ENCODE measurements around the gene CIDEB. TPM values are rescaled to one million over a fixed set of nuclear protein-coding genes. Genes with fewer than 3 reads are reported as not detected.

The CIDEB gene
- polyA plus RNA-seq, 1 experiment = 0.48 TPM

DNA sequence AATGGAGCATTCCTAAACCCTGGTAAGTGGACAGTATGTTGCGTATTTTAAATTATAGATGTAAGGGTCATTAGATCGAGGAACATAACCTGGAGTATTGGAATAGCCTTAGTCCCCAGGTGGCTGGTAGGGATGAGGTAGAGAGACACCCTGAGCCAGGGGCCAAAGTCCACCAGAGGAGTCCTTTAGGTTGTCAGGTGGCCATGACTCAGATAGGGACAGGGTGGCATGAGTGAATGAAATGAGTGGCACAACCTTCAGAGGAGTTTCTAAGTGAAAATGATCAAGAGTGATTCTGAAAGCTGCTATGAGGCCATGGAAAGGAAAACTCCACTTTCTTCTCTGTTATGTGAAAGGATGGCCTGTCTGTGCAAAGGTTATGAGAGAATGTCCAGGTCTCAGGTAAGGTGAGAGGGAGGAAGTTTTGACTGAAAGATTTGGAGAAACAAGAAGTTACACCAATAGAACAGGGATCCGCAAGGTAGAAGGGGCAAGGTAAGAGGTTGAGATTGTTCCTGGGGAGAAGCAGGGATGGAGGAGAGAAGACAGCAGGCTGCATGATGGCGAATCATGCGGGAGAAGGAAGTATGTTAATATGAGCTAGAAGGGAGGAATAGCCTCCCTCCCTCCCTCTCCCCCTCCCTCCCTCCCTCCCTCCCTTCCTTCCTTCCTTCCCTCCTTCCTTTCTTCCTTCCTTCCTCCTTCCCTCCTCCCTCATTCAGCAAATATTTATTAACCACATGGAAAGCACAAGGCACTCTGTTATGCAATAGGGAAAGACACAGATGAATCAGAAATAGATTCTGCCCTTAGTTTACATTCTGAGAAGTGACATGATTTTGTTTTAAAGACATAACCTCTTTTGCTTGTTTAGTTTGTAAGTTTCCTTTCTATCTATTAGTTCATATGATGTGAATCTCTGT is 46.0 kb upstream of the CIDEB start:
- Histone ChIP-seq H3K27me3 (ENCODE audit: control insufficient read depth, insufficient read depth, low read length) (peaks cover 16% of the 10 kb centered on the region), H3K9me3 (ENCODE audit: control insufficient read depth, insufficient read depth, low read length) (peaks cover 3% of the 10 kb centered on the region; the same call in 1 of the 2 replicates), H3K4me3 (ENCODE audit: low read depth, low read length) (no peak overlapping the region), H3K27ac (ENCODE audit: low read depth, low read length) (no peak overlapping the region)
- no peak for DNase-seq (ENCODE audit: low read depth, low spot score)
- POLR2A ChIA-PET = no interaction called here
- CTCF ChIA-PET = interaction anchor here (1.0 to 4.5 kb wide), 3 partner anchors 12 to 78 kb away, joined by 3 to 35 read pairs (median 8); partner anchors contain the start of gene ADCY4
- TF ChIP-seq, protein P1, sequence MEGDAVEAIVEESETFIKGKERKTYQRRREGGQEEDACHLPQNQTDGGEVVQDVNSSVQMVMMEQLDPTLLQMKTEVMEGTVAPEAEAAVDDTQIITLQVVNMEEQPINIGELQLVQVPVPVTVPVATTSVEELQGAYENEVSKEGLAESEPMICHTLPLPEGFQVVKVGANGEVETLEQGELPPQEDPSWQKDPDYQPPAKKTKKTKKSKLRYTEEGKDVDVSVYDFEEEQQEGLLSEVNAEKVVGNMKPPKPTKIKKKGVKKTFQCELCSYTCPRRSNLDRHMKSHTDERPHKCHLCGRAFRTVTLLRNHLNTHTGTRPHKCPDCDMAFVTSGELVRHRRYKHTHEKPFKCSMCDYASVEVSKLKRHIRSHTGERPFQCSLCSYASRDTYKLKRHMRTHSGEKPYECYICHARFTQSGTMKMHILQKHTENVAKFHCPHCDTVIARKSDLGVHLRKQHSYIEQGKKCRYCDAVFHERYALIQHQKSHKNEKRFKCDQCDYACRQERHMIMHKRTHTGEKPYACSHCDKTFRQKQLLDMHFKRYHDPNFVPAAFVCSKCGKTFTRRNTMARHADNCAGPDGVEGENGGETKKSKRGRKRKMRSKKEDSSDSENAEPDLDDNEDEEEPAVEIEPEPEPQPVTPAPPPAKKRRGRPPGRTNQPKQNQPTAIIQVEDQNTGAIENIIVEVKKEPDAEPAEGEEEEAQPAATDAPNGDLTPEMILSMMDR (IDR thresholded peaks at IDR 0.05; ENCODE audit: low read depth, low read length) = no peak

DNA sequence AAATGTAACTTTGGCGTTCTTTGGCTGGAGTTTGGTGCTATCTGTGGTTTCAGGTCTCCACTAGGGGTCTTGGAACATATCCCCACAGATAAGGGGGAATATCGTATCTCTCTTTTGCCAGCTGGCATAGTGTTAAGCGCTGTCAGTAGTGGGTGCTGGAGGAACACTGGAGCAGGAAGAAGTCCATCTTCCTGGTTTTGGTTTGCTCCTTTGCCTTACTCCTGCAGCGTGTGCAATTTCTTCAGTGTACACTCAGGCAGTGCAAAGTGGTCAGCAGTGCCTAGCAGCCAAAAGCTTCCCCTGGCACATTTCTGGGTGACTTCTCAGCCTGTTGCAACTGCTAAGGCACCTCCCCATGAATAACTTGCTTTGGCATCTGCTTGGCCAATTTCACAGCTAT is 43.7 kb upstream of the CIDEB start:
- Histone ChIP-seq H3K27me3 (ENCODE audit: control insufficient read depth, insufficient read depth, low read length) (peaks cover 32% of the 10 kb centered on the region), H3K9me3 (ENCODE audit: control insufficient read depth, insufficient read depth, low read length) (peaks cover 3% of the 10 kb centered on the region; the same call in 1 of the 2 replicates), H3K4me3 (ENCODE audit: low read depth, low read length) (no peak overlapping the region), H3K27ac (ENCODE audit: low read depth, low read length) (no peak overlapping the region)
- TF ChIP-seq, protein P1 (IDR thresholded peaks at IDR 0.05; ENCODE audit: low read depth, low read length) = no peak; the same call in 1 of the 2 replicates
- no peak for DNase-seq (ENCODE audit: low read depth, low spot score)
- CTCF ChIA-PET = interaction anchor here (0.7 to 4.5 kb wide), 7 partner anchors 11 to 91 kb away, joined by 3 to 35 read pairs (median 7); partner anchors contain the start of genes ADCY4, CIDEB, RIPK3 and SDR39U1
- POLR2A ChIA-PET = no interaction called here

DNA sequence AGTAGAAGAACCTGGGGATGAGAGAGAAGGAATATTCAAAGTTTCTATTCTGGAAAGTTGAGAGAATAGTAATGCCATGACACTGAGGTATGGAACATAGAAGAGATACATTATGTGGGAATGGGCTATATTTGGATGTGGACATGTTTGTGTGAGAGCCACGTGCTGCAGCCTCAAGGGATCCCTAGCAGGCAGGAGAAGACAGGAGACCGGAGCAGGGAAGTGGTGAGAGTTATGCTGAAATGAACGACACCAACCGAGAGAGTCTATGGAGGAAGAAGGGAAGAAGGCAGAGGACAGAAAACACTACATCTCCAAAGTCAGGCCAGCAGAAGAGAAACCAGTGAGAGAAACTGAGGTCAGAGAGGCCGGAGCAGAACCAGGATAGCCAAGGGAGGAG is 42.0 kb upstream of the CIDEB start:
- TF ChIP-seq, protein P1 (IDR thresholded peaks at IDR 0.05; ENCODE audit: low read depth, low read length) = no peak
- Histone ChIP-seq H3K4me3 (ENCODE audit: low read depth, low read length) (no peak overlapping the region), H3K9me3 (ENCODE audit: control insufficient read depth, insufficient read depth, low read length) (no peaks in the 10 kb centered on the region), H3K27me3 (ENCODE audit: control insufficient read depth, insufficient read depth, low read length) (peaks cover 46% of the 10 kb centered on the region), H3K27ac (ENCODE audit: low read depth, low read length) (no peak overlapping the region)
- DNase-seq (ENCODE audit: low read depth, low spot score) = no peak
- ChIA-PET CTCF (interaction anchor here (0.7 to 0.9 kb wide), 3 partner anchors 16 to 82 kb away, joined by 4 to 6 read pairs (median 5); no protein-coding TSS in a partner anchor), POLR2A (no interaction called here)

DNA sequence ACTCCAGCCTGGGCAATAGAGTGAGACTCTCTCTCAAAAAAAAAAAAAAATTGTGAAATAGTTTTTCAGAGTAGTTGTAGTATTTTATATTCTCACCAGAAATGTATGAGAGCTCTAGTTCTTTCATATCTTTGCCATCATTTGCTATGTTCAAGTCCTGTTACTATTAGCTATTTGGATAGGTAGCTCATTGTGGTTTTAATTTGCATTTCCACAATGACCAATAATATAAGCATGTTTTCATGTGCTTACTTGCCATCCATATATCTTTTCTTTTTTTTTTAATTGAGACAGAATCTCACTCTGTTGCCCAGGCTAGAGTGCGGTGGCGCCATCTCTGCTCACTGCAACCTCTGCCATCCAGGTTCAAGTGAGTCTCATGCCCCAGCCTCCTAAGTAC is 40.4 kb upstream of the CIDEB start:
- Histone ChIP-seq H3K27me3 (ENCODE audit: control insufficient read depth, insufficient read depth, low read length) (peaks cover 49% of the 10 kb centered on the region), H3K27ac (ENCODE audit: low read depth, low read length) (no peak overlapping the region), H3K9me3 (ENCODE audit: control insufficient read depth, insufficient read depth, low read length) (no peaks in the 10 kb centered on the region), H3K4me3 (ENCODE audit: low read depth, low read length) (no peak overlapping the region)
- TF ChIP-seq, protein P1 (IDR thresholded peaks at IDR 0.05; ENCODE audit: low read depth, low read length) = no peak
- POLR2A ChIA-PET = no interaction called here
- CTCF ChIA-PET = interaction anchor here (0.7 to 5.7 kb wide), 5 partner anchors 11 to 89 kb away, joined by 3 to 74 read pairs (median 10); partner anchors contain the start of gene ADCY4
- DNase-seq (ENCODE audit: low read depth, low spot score) = no peak

DNA sequence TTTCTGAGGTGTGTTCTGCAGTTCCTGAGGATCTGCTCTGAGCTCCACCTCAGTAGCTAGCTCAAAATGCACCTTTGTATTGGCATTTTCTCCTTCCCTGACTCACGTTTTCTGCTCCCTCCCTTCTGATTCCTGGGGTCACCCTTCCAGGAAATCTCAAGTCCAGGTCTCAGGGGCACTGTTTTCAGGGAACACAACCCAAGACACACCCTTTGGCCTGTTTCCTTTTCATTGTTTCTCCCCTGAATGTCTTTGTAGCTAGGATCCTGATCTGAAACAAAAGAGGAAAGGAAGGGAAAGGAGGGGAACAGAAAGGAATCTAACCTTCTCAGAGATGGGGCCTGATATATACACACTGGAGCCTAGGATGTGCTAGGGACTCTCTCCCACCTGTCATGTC is 39.4 kb upstream of the CIDEB start:
- DNase-seq (ENCODE audit: low read depth, low spot score) = no peak
- H3K27ac ChIP-seq (ENCODE audit: low read depth, low read length) = no peak overlapping the region
- POLR2A ChIA-PET = interaction anchor here (1.2 kb wide), 1 partner anchor 14 kb away, joined by 3 read pairs; no protein-coding TSS in a partner anchor
- no peaks in the 10 kb centered on the region for H3K9me3 ChIP-seq (ENCODE audit: control insufficient read depth, insufficient read depth, low read length)
- TF ChIP-seq, protein P1 (IDR thresholded peaks at IDR 0.05; ENCODE audit: low read depth, low read length) = no peak
- CTCF ChIA-PET = interaction anchor here (0.6 to 5.7 kb wide), 7 partner anchors 13 to 150 kb away, joined by 6 to 74 read pairs (median 8); partner anchors contain the start of gene ADCY4
- no peak overlapping the region for H3K4me3 ChIP-seq (ENCODE audit: low read depth, low read length)
- H3K27me3 ChIP-seq (ENCODE audit: control insufficient read depth, insufficient read depth, low read length) = peaks cover 48% of the 10 kb centered on the region
